ENCODE results near the gene NID1.
"Not testable (repeated sequence)": the region's sequence is repeated elsewhere in the genome, so short reads cannot be mapped to it uniquely, and the experiment has no call there.

NID1 gene

GRCh38 chr1:236064674-236065508 is at the start of gene NID1:
NID1 (minus strand) TSS chr1:236065090; CDS start chr1:236065079, 11 bp downstream.
- no peak for DNase-seq

- no peak for DNase-seq
Observed at GRCh38 chr1:236114076-236114747, 49.3 kb upstream of the NID1 start.

- DNase-seq, result no peak
Observed at GRCh38 chr1:236113324-236114032, 48.6 kb upstream of the NID1 start.

- no peak for DNase-seq
Observed at GRCh38 chr1:236112332-236112627, 47.4 kb upstream of the NID1 start.

- no peak for DNase-seq
Observed at GRCh38 chr1:236111527-236112331, 46.8 kb upstream of the NID1 start.

GRCh38 chr1:236110137-236110536 is 45.2 kb upstream of the NID1 start:
- no peak for DNase-seq

GRCh38 chr1:236108027-236108648 is 43.2 kb upstream of the NID1 start:
- no peak for DNase-seq

GRCh38 chr1:236107121-236107907 is 42.4 kb upstream of the NID1 start:
- DNase-seq, result no peak

GRCh38 chr1:236103646-236104218 is 38.8 kb upstream of the NID1 start:
- no peak for DNase-seq

- DNase-seq, result no peak
Observed at GRCh38 chr1:236103059-236103458, 38.2 kb upstream of the NID1 start.

GRCh38 chr1:236102611-236103010 is 37.7 kb upstream of the NID1 start:
- DNase-seq, result no peak

- no peak for DNase-seq
Observed at GRCh38 chr1:236101233-236102200, 36.6 kb upstream of the NID1 start.

GRCh38 chr1:236100799-236101198 is 35.9 kb upstream of the NID1 start:
- no peak for DNase-seq

GRCh38 chr1:236099355-236099974 is 34.6 kb upstream of the NID1 start:
- DNase-seq, result no peak

GRCh38 chr1:236098267-236098666 is 33.4 kb upstream of the NID1 start:
- no peak for DNase-seq

GRCh38 chr1:236096660-236097482 is 32.0 kb upstream of the NID1 start:
- DNase-seq, result not testable (repeated sequence)

GRCh38 chr1:236095705-236096520 is 31.0 kb upstream of the NID1 start:
- no peak for DNase-seq

GRCh38 chr1:236092899-236093298 is 28.0 kb upstream of the NID1 start:
- no peak for DNase-seq

All from NCI-H524 treated with DMSO at 0.1 percent for 48 hours (cell line).